ENCODE data around the gene PSMA2. TPM values are rescaled to one million over a fixed set of nuclear protein-coding genes. Genes with fewer than 3 reads are reported as not detected.

PSMA2 gene
- total RNA-seq, 1 donor from 2014 or later = 316 TPM

DNA sequence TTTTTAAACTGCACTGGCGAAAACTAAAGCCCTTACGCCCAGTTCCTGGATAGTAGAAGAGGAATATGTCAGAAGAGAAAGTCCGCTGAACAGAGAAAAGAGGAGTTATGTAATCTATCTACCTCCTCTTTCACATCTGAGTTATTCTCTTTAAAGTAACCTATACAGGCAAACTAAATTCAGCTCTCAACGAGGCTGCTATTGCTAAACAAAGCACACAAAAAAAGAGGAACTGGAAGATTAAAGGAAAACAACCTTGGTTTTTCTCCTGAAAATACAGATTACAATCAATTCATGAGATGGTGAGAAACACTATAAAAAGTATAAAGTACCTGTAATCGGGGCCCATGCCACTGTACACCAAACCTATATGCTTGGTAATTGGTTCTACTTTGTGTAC is 5.8 kb downstream of the PSMA2 start:
- Histone ChIP-seq H3K27ac (no peak overlapping the region), H3K27me3 (no peaks in the 10 kb centered on the region), H3K79me2 (ENCODE audit: low read depth) (peaks cover 60% of the 10 kb centered on the region), H3K36me3 (peaks cover 35% of the 10 kb centered on the region), H3K9ac (no peak overlapping the region), H3F3A (ENCODE audit: low read depth) (peaks cover 9% of the 10 kb centered on the region), H3K9me3 (ENCODE audit: low read depth) (no peaks in the 10 kb centered on the region), H3K4me3 (no peak overlapping the region), H2AFZ (replicated peaks) (no peak overlapping the region), H3K4me1 (peaks cover 15% of the 10 kb centered on the region), H4K20me1 (ENCODE audit: low read depth) (peaks cover 45% of the 10 kb centered on the region), H3K4me2 (no peak overlapping the region)
- Mint-ChIP-seq H3K9me3 (no peaks in the 10 kb centered on the region), H3K4me3 (no peak overlapping the region), H3K27me3 (ENCODE audit: insufficient read depth, low read depth) (no peaks in the 10 kb centered on the region), H3K27ac (no peak overlapping the region), H3K36me3 (peaks cover 17% of the 10 kb centered on the region), H3K4me1 (peaks cover 17% of the 10 kb centered on the region)
- no peak for TF ChIP-seq EZH2phosphoT487 (IDR thresholded peaks at IDR 0.05)
- TF ChIP-seq, protein P1, sequence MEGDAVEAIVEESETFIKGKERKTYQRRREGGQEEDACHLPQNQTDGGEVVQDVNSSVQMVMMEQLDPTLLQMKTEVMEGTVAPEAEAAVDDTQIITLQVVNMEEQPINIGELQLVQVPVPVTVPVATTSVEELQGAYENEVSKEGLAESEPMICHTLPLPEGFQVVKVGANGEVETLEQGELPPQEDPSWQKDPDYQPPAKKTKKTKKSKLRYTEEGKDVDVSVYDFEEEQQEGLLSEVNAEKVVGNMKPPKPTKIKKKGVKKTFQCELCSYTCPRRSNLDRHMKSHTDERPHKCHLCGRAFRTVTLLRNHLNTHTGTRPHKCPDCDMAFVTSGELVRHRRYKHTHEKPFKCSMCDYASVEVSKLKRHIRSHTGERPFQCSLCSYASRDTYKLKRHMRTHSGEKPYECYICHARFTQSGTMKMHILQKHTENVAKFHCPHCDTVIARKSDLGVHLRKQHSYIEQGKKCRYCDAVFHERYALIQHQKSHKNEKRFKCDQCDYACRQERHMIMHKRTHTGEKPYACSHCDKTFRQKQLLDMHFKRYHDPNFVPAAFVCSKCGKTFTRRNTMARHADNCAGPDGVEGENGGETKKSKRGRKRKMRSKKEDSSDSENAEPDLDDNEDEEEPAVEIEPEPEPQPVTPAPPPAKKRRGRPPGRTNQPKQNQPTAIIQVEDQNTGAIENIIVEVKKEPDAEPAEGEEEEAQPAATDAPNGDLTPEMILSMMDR (IDR thresholded peaks at IDR 0.05) = no peak
- TF ChIP-seq EZH2 (IDR thresholded peaks at IDR 0.05) = no peak
- no peak for DNase-seq (ENCODE audit: low spot score)

DNA sequence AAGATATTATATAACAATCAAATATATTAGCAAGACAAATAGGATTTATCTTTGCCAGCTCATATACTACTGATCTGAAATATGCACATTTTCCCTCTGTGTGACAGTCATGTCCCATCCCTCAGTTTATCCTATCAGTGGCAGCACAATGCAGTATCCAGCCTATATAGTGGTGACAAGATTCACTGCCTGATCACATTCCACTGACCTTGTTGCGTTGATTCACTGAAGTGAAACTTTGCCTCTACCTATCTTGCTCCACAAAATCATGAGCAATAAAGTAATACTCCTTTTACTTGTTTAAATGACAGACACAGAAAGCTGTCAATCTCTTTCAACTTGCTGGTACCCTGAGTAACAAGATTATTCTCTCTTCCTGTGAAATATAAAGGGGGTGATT is 6.3 kb downstream of the PSMA2 start:
- Mint-ChIP-seq H3K36me3 (peaks cover 20% of the 10 kb centered on the region), H3K27me3 (ENCODE audit: insufficient read depth, low read depth) (no peaks in the 10 kb centered on the region), H3K27ac (no peak overlapping the region), H3K9me3 (no peaks in the 10 kb centered on the region), H3K4me3 (no peak overlapping the region), H3K4me1 (peaks cover 14% of the 10 kb centered on the region)
- H3K36me3 ChIP-seq = peaks cover 40% of the 10 kb centered on the region
- peaks cover 40% of the 10 kb centered on the region for H4K20me1 ChIP-seq (ENCODE audit: low read depth)
- H3K9ac ChIP-seq = no peak overlapping the region
- H3K4me2 ChIP-seq = no peak overlapping the region
- peaks cover 11% of the 10 kb centered on the region for H3K4me1 ChIP-seq
- H3F3A ChIP-seq (ENCODE audit: low read depth) = peaks cover 13% of the 10 kb centered on the region
- H3K4me3 ChIP-seq = no peak overlapping the region
- TF ChIP-seq EZH2 (IDR thresholded peaks at IDR 0.05) (no peak), EZH2phosphoT487 (IDR thresholded peaks at IDR 0.05) (no peak)
- TF ChIP-seq, protein P1 (IDR thresholded peaks at IDR 0.05) = no peak
- H3K9me3 ChIP-seq (ENCODE audit: low read depth) = no peaks in the 10 kb centered on the region
- H3K27ac ChIP-seq = no peak overlapping the region
- no peak overlapping the region for H2AFZ ChIP-seq (replicated peaks)
- H3K79me2 ChIP-seq (ENCODE audit: low read depth) = peaks cover 54% of the 10 kb centered on the region
- DNase-seq (ENCODE audit: low spot score) = no peak
- no peaks in the 10 kb centered on the region for H3K27me3 ChIP-seq

DNA sequence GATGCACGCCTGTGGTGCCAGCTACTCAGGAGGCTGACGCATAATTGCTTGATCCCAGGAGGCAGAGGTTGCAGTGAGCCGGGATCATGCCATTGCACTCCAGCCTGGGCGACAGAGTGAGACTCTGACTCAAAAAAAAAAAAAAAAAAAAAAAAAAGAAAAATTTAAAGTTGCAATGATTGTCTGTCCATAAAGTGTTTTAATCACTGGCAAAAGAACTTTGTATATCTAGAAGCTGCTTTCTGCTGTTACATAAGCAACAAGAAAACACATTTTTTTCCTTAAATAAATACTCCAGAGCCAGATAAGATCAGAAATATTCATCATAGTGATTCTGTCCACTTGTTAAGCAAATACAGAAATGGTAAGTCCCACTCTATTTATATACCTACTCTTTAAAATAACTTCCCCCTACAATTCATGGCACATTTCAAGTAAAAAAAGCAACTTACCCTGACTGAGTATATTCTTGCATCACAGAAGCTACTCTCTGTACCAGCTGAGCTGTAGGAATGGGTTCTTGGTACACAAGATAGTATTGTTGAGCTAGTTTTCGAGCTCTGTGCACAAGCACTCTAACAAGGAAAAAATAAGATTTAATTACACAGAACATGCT is 7.6 kb downstream of the PSMA2 start:
- Histone ChIP-seq H2AFZ (replicated peaks) (no peak overlapping the region), H3K36me3 (peaks cover 46% of the 10 kb centered on the region), H3K27ac (no peak overlapping the region), H3K9ac (no peak overlapping the region), H3K27me3 (no peaks in the 10 kb centered on the region), H4K20me1 (ENCODE audit: low read depth) (peaks cover 27% of the 10 kb centered on the region), H3F3A (ENCODE audit: low read depth) (peaks cover 13% of the 10 kb centered on the region), H3K4me3 (no peak overlapping the region), H3K4me1 (no peaks in the 10 kb centered on the region), H3K4me2 (no peak overlapping the region), H3K79me2 (ENCODE audit: low read depth) (peaks cover 41% of the 10 kb centered on the region), H3K9me3 (ENCODE audit: low read depth) (no peaks in the 10 kb centered on the region)
- DNase-seq (ENCODE audit: low spot score) = no peak
- Mint-ChIP-seq H3K27me3 (ENCODE audit: insufficient read depth, low read depth) (no peaks in the 10 kb centered on the region), H3K4me3 (no peak overlapping the region), H3K9me3 (no peaks in the 10 kb centered on the region), H3K27ac (no peak overlapping the region), H3K36me3 (peaks cover 20% of the 10 kb centered on the region), H3K4me1 (peaks cover 5% of the 10 kb centered on the region)
- TF ChIP-seq, protein P1 (IDR thresholded peaks at IDR 0.05) = no peak
- TF ChIP-seq EZH2phosphoT487 (IDR thresholded peaks at IDR 0.05) (no peak), EZH2 (IDR thresholded peaks at IDR 0.05) (no peak)

Data from neural progenitor cell (in vitro differentiated cells).